Rectal smooth muscle tissue (tissue), 1 donor: ENCODE results near the gene C19orf67.
A peak's percentile ranks its signal among the peaks of the same experiment; 100 is the strongest.

Experiments
- H3K27ac ChIP-seq: one replicate; pipeline ENCODE4 v1.7.0; 2013; ENCODE audit warnings: low read depth, low read length, inconsistent platforms
- H3K27me3 ChIP-seq: one replicate; pipeline ENCODE4 v1.7.0; 2013; ENCODE audit warnings: low read length; ENCODE audit not compliant: control insufficient read depth, insufficient read depth
- H3K36me3 ChIP-seq: one replicate; pipeline ENCODE4 v1.7.0; 2013; ENCODE audit warnings: low read length; ENCODE audit not compliant: control insufficient read depth, insufficient read depth
- H3K4me1 ChIP-seq: one replicate; pipeline ENCODE4 v1.7.0; 2013; ENCODE audit warnings: low read length; ENCODE audit not compliant: control insufficient read depth, insufficient read depth
- H3K4me3 ChIP-seq: one replicate; pipeline ENCODE4 v1.7.0; 2013; ENCODE audit warnings: low read length
- H3K9ac ChIP-seq: one replicate; pipeline ENCODE4 v1.7.0; 2013; ENCODE audit warnings: low read length

Gene C19orf67

DNA sequence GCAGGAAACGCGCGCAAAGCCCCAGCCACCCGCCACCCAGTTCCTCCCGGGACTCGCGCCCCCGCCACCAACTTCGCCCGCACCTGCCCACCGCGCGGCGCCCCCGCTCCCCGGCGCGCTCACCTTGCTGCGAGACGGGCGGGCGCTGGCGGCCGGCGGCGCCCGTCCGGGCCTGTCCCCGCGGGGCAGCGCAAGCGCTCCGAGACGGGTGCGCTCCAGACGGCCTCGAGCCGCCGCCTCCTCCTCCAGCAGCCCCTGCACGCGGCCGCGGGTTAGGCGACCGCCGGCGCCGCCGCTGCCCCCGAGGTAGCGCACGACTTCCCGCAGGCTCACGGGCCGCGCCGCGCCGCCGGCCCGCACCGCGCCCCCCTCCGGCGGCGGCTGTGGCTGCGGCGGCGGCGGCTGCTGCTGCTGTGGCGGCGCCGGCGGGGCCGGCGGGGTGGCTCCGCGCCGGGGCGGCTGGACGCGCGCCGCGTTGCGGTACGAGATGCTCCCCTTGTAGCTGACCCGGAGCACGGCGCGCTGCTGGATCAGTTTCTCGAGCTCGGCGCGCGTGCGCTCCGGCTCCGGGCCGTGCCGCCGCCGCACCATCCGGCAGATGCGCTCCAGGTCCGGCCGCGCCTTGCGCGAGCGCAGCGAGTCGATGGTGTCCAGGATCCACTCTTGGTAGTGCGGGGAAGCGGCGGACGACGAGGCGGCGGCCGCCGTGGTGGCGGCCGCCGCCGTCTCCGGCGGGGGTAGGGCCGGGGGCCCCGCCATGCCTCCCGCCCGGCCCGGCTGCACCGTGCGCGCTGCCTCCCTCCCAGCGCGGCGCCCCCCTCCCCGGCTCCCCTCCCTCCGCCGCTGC is 4.3 kb upstream of the C19orf67 start:
- H3K27me3 ChIP-seq = no peaks in the 10 kb centered on the region
- H3K36me3 ChIP-seq = no peaks in the 10 kb centered on the region
- H3K9ac ChIP-seq = no peak overlapping the region
- H3K4me3 ChIP-seq = peak overlapping the region; percentile 72
- H3K4me1 ChIP-seq = peaks cover 3% of the 10 kb centered on the region
- H3K27ac ChIP-seq = peak overlapping the region; percentile 51

DNA sequence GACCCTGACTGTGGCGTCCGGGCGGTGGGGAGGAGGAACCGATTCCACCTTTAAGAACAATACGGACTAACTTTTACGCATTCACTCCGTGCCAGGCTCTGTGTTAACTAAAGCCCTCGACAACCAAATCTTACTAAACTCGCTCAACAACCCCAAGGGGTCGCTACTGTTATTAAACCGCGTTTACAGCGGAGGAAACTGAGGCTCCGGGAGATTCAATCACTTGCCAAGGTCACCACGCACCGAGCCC is 3.8 kb upstream of the C19orf67 start:
- Histone ChIP-seq H3K27ac (no peak overlapping the region), H3K36me3 (no peaks in the 10 kb centered on the region), H3K4me1 (peaks cover 3% of the 10 kb centered on the region), H3K27me3 (no peaks in the 10 kb centered on the region), H3K4me3 (peak overlapping the region; percentile 72), H3K9ac (no peak overlapping the region)

GRCh38 chr19:14088634-14089411 is 3.2 kb upstream of the C19orf67 start:
- H3K9ac ChIP-seq = no peak overlapping the region
- peak overlapping the region; percentile 72 for H3K4me3 ChIP-seq
- H3K27ac ChIP-seq = no peak overlapping the region
- no peaks in the 10 kb centered on the region for H3K27me3 ChIP-seq
- H3K4me1 ChIP-seq = peaks cover 3% of the 10 kb centered on the region
- H3K36me3 ChIP-seq = no peaks in the 10 kb centered on the region

DNA sequence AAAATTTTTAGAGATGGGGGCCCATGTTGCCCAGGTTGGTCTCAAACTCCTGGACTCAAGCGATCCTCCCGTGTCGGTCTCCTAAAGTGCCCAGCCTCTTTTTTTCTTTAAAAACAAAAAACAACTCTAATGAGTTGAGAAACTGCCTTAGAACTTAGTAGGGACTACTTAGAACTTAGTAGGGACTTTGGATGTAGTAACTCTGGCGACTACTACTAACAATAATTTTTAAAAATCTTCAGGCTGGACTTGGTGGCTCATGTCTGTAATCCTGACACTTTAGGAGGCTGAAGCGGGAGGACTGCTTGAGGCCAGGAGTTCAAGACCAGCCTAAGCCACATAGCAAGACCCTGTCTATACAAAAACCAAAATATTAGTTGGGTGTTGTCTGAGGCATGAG is 515 bp upstream of the C19orf67 start:
- H3K4me1 ChIP-seq = peaks cover 9% of the 10 kb centered on the region
- H3K4me3 ChIP-seq = no peak overlapping the region
- H3K27me3 ChIP-seq = no peaks in the 10 kb centered on the region
- H3K27ac ChIP-seq = no peak overlapping the region
- H3K9ac ChIP-seq = no peak overlapping the region
- no peaks in the 10 kb centered on the region for H3K36me3 ChIP-seq

DNA sequence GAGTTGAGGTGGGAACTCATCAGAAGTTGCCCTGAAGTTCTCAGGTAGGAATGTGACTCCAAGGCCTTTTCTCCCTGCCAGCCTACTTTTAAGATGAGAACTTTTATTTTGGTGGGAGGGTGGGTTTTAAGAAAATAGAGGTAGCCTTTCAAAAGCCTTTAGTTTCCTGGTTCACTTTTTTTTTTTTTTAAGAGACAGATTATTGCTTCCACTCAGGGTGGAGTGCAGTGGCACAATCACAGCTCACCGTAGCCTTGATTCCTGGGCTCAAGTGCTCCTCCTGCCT is 3.0 kb downstream of the C19orf67 start:
- no peak overlapping the region for H3K9ac ChIP-seq
- no peak overlapping the region for H3K27ac ChIP-seq

GRCh38 chr19:14081797-14082674 is 3.5 kb downstream of the C19orf67 start:
- Histone ChIP-seq H3K4me3 (peak overlapping the region; percentile 99), H3K27me3 (no peaks in the 10 kb centered on the region), H3K27ac (peak overlapping the region; percentile 90)

More for the DNA sequence above, 3.0 kb downstream of the C19orf67 start:
- peak overlapping the region; percentile 99 for H3K4me3 ChIP-seq
- peaks cover 10% of the 10 kb centered on the region for H3K4me1 ChIP-seq
- H3K27me3 ChIP-seq = no peaks in the 10 kb centered on the region
- no peaks in the 10 kb centered on the region for H3K36me3 ChIP-seq

GRCh38 chr19:14080887-14081796 is 4.4 kb downstream of the C19orf67 start:
- H3K36me3 ChIP-seq = no peaks in the 10 kb centered on the region
- peak overlapping the region; percentile 95 for H3K9ac ChIP-seq
- H3K27ac ChIP-seq = peak overlapping the region; percentile 90
- peak overlapping the region; percentile 99 for H3K4me3 ChIP-seq
- no peaks in the 10 kb centered on the region for H3K27me3 ChIP-seq
- peaks cover 10% of the 10 kb centered on the region for H3K4me1 ChIP-seq

More at GRCh38 chr19:14081797-14082674, 3.5 kb downstream of the C19orf67 start:
- H3K36me3 ChIP-seq = no peaks in the 10 kb centered on the region
- peak overlapping the region; percentile 95 for H3K9ac ChIP-seq
- H3K4me1 ChIP-seq = peaks cover 10% of the 10 kb centered on the region

DNA sequence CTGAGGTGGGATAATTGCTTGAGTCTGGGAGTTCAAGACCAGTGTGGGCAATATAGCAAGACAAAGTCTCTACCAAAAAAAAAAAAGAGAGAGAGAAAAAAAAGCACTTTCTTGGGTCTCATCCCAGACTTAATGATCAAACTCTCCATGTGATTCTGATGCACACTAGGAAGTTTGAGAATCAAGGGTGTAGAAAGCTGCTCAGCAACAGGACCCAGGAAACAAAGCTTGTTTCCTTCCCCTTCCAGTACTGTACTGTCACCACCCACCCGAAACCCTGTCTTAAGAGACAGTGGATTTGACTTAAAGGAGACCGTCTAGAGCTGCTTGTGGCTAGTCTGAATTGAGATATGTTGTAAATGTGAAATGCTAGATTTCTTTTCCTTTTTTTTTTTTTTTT is 7.2 kb downstream of the C19orf67 start:
- Histone ChIP-seq H3K27me3 (no peaks in the 10 kb centered on the region), H3K27ac (no peak overlapping the region), H3K9ac (no peak overlapping the region), H3K4me3 (no peak overlapping the region), H3K36me3 (no peaks in the 10 kb centered on the region), H3K4me1 (peaks cover 17% of the 10 kb centered on the region)

- peak overlapping the region; percentile 78 for H3K27ac ChIP-seq
- no peaks in the 10 kb centered on the region for H3K36me3 ChIP-seq
- no peaks in the 10 kb centered on the region for H3K27me3 ChIP-seq
- peak overlapping the region; percentile 76 for H3K9ac ChIP-seq
- H3K4me3 ChIP-seq = peak overlapping the region; percentile 95
- peaks cover 8% of the 10 kb centered on the region for H3K4me1 ChIP-seq
Measured at GRCh38 chr19:14073925-14074838, 11.4 kb downstream of the C19orf67 start.

DNA sequence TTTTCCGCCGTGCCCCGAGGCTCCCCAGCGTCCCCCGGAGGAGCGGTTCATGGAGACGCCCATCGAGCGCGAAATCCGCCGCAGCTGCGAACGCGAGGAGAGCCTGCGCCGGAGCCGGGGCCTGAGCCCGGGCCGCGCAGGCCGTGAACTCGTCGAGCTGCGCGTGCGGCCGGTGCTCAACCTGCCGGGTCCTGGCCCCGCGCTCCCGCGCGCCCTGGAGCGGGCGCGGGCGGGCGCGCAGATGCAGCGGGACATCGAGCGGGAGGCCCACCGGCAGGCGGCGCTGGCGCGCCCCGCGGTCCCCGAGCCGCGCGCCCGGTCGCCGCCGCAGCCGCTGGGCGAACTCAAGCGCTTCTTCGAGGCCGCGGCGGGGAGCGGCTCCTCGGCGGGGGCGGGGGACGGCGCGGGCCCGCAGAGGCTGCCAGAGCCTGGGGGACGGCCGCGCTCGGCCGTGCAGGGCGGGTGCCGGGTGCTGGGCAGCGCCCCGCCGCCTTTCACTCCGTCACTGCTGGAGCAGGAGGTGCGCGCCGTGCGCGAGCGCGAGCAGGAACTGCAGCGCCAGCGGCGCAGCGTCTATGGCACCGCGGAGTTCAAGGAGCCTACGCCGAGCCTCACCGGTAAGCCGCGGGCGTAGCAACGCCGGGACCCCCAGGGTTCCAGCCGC is 12.2 kb downstream of the C19orf67 start:
- H3K4me1 ChIP-seq = peaks cover 8% of the 10 kb centered on the region

More for the DNA sequence above, 12.2 kb downstream of the C19orf67 start:
- H3K36me3 ChIP-seq = no peaks in the 10 kb centered on the region
- H3K27me3 ChIP-seq = no peaks in the 10 kb centered on the region
- peak overlapping the region; percentile 95 for H3K4me3 ChIP-seq
- peak overlapping the region; percentile 78 for H3K27ac ChIP-seq
- peak overlapping the region; percentile 76 for H3K9ac ChIP-seq
